DMS 273 (cell line): Measurements from ENCODE around the gene BBS1.
"Not testable (repeated sequence)": the region's sequence is repeated elsewhere in the genome, so short reads cannot be mapped to it uniquely, and the experiment has no call there.

ENCODE experiments used
- DNase-seq: peaks from one replicate; lab custom pipeline; 2025; ENCODE audit not compliant: unreplicated experiment; lab: John Stamatoyannopoulos, UW

The BBS1 gene

DNA sequence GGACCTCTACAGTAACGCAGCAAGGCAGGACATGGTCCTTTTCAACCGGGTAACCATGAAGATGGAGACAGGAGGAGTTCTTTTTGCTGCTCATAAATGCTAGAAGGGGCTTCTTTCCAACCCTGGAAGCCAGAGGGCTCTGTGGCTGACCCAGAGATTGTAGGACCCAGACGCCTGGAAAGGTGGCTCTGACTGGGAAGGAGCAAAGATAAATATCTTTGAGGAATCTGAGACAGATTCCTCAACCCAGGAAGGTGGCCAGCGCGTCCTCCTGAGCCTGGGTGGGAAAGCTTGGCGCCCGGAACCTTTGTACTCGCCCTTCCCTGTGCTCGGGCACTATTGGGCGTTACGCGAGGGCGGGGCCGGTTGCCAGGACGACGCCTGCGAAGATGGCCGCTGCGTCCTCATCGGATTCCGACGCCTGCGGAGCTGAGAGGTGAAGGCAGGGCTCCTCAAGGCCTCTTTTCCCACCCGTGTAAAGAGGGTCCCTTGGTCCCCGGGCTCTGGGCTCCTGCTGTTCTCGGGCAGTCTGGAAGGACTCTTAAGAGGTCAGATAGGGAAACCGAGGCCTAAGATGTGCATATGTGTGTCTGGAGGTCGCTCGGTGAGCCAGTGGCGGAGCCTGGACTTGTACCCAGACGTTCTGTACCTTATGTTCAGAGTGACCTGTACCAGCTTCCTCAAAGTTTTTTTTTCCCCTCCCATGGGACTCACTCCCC is at the start of gene BBS1:
BBS1 (plus strand) TSS at position 365 of the 719 bp plus-strand sequence; CDS start at position 390, 25 bp downstream.
- DNase-seq = peak; percentile 91

DNA sequence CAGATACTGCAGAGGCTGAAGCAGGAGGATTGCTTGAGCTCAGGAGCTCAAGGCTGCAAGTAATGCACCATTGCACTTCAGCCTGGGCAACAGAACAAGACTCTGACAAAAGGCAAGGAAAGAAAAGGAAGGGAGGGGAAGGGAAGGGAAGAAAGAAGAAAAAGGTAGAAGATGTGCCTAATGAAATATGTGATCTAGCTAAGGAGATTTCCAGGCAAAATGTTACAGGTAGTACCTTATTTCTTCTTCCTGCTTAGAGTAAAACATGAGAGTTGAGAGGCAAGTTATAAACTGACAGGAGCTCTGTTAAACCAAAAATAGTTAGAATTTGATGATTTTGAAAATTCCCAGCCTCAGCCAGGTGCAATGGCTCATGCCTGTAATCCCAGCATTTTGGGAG is 48.4 kb upstream of the BBS1 start:
- DNase-seq = no peak

DNA sequence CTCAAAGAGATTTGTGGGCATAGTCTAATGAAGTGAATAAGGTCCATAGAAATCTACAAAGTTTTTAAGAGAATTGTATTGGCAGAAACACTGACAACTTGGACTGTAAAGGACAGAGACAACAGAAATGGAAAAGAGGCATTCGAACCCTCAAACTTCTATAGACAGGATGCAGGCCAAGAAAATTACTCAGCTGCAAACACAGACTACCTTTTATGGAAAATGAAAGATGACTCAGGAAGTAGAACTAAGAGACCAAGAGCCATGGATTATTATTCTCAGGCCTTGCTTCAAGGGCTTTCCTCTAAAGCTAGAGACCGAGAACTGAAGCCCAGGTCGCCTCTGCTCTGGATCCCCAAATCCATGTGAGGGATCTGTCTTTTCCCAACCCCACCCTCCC is 47.5 kb upstream of the BBS1 start:
- no peak for DNase-seq

DNA sequence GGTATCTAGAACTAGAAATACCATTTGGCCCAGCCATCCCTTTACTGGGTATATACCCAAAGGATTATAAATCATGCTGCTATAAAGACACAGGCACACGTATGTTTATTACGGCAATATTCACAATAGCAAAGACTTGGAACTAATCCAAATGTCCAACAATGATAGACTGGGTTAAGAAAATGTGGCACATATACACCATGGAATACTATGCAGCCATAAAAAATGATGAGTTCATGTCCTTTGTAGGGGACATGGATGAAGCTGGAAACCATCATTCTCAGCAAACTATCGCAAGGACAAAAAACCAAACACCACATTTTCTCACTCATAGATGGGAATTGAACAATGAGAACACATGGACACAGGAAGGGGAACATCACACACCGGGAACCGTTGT is 46.3 kb upstream of the BBS1 start:
- not testable (repeated sequence) for DNase-seq

DNA sequence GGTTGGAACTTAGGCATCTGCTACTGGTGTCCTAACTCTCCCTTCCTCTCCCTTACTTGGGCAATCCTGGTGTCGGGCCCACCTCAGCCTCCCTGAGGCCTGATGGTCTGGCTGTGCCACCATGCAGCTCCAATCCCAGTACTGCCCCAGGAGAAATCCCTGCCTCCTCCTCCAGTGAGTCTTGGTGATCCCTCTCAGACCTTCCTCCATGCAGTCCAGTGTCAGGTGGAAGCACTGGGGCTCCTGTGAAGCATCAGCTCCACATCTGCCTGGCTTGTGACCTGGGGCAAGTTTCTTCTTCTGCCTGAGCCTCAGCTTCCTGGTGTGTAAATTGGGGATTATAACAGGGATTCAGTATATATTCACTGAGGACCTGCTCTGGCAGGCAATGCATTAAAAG is 45.5 kb upstream of the BBS1 start:
- no peak for DNase-seq

DNA sequence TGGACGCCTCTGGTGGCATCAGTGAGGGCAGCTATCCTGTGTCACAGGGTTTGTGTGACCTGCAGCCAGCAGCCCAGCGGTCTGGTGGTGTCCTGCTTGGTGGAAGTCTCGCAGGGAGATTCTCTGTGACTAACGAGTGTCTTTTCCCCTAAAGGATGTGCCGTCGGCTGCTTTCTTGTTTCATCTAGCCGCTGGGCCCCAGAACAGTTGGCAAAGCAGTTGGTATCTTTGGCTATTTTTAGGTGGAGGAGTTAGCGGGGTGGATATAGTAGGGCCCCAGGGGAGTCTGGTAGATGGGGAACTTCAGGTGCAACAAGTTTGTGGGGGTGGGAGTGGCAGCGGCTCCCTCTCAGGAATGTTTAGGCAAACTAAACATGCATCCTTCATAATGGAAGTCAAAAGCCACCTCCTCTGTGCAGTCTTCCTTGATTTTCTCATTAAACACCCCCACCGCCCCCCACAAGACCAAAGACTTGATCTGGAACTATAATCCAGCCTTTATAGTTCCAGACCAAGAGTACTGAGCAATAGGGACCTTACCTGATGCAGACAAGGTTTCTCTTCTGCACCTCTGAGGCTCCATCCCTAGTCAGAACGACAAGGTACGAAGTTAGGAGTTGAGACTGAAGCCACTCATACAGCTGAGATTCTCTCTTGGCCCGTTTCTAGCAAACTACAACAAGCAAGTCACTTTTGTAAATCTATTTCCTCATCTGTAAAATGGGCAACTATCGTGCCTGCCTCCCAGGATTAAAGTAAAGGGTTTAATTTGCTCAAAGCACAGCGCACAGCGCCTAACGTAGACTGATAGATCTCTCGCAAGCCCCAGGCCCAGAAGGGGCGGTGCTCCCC is 44.8 kb upstream of the BBS1 start:
- DNase-seq = no peak

DNA sequence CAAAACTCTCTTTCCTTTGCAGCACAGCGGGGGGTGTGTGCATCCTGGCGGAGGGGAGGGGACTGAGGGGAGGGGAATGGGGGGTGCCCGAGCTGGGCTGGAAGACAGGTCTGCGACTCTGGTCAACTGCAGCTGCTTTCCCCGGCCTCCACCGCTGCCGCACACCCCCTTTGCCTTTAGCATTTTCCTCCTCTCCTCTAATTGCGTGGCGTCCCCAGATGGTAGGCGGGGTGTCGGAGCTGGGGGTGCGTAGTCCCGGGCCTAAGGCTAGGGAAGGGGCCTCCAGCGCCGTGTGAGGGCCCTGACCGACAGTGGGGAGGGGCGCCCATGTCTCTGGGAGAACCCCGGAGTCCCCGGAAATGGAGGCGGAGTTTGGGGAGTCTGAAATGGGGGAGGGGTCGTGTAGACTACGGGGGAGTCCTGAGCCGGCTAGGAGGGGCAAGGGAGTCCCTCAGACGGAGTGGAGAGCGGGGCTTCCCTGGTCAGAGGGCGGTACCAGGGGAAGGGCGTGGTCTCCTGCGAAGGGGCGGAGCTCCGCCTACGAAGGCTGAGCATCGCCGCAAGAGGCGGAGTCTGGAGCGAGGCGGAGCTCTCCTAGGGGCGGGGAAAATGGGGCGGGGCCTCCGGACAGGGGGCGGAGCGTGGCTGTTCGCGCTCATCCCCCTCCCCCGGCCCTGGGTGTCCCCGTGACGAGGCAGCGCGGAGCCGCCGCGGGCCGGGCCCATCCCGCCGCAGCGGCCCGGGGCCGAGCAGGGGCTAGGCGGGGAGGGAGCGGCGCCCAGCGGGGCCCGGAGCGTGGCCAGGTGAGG is 44.0 kb upstream of the BBS1 start, which contains the start of gene PELI3:
PELI3 (plus strand) TSS at position 681 of the 809 bp plus-strand sequence. CDS start 1,224 bp downstream, outside the sequence.
- peak; percentile 89 for DNase-seq

DNA sequence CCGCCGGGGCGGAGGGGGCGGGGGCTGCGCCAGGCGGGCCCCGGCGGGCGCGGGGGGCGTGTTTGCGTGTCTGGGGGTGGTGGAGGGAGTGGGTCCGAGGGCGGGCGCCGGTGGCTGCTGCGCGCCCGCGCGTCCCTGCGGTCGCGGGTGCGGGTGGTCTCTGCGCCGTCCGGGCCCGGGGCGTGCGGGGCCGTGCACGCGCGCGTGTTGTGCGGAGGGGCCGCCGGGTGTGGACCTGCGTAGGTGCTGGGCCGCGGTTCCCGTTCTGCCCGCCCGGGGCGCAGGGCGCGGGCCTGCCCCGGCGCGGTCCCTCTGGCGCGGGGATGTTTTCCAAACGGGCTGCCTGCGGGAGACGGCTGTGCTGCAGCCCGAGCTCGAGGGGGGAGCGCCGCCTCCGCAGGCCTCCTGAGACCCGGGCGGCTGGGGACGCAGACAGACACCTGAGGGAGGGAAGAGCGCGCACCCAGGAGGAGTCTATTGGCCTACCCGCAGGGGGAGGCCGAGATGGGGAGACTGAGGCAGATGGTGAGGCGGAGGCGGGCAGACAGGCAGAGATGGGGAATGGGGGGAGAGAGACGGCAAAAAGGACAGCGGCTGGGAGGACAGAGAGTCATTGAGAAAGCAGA is 43.3 kb upstream of the BBS1 start:
- peak; percentile 65 for DNase-seq

DNA sequence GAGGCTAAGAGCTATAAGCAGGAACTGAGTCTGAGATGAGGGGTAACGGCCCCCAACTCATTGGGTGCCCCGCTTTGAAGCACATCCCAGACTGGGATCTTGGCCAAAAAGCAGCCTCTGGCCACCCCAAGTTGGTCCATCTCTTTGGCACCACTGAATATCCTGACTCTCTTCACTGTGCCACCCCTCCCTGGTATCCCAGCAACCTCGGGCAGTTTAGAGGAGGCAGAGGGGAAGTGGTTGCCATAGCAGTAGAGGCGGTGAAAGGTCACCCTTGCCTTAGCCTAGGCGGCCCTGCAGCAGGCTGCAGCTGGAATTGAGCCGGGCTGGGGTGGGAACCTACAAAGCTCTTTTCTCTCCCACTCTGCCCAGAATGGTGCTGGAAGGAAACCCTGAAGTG is 42.7 kb upstream of the BBS1 start:
- peak; percentile 45 for DNase-seq

DNA sequence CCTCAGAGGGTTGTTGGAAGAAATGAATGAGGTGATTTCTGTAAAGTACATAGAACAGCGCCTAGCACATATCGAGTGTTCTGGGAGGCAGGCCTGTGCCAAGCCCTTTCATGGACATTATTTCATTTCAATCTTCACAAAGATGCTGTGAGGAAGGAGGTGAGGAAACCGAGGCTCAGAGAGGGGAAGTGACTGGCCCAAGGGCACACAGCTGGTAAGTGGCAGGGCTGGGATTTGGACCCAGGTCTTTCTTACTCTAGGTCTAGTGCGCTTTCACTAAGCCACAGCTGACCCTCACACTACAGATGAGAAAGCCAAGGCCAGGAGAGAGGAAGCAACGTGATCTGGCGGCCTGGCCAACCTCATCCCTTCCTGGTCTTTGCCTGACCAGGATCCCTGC is 41.7 kb upstream of the BBS1 start:
- DNase-seq = no peak

DNA sequence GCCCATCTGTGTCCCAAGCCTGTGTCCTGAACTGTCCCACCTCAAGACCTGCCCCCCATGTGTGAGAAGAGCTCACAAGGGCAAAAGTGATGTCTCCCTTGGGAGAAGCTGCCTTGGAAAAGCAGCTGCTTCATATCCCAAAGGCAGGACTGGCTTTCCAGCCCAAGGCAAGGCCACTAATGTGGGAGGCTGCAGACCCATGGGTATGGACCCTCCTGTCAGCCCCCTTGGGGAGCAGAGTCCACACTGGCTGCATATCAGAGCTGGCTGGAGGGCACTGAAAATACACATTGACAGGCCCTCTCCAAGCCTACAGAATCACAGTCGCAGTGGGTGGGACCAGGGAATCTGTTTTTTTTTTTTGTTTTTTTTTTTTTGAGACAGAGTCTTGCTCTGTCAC is 41.0 kb upstream of the BBS1 start:
- DNase-seq = no peak

DNA sequence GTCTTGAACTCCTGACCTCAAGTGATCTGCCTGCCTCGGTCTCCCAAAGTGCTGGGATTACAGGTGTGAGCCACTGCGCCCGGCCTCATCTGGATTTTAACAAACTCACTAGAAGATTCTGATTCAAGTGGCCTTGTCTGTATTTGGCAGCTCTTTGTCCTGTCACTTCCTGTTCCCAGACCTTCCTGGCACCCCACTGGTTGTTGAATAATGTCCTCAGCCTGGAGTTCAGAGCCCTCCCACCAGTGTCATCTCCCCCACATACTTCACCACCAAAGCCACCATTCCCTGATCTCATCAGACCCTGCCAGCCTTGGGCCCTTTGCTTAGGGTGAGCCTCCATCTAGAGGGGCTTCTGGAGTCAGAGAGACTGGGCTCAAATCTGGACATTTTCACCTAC is 40.4 kb upstream of the BBS1 start:
- no peak for DNase-seq

DNA sequence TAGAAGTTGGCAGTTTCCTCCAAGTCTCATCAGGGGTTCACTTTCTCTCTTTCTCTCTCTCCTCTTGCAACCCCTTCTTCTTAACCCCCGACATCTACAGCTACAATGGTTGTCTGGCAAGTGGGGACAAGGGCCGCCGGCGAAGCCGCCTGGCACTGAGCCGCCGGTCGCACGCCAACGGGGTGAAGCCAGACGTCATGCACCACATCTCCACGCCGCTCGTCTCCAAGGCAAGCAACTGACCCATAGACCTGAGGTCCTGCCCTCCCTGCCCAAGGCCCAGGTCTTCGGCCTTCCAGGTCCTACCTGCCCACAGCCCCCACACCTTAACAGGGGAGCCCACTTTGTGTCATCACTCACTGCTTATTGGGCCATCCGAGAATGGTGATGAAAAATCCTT is 39.3 kb upstream of the BBS1 start:
- no peak for DNase-seq

DNA sequence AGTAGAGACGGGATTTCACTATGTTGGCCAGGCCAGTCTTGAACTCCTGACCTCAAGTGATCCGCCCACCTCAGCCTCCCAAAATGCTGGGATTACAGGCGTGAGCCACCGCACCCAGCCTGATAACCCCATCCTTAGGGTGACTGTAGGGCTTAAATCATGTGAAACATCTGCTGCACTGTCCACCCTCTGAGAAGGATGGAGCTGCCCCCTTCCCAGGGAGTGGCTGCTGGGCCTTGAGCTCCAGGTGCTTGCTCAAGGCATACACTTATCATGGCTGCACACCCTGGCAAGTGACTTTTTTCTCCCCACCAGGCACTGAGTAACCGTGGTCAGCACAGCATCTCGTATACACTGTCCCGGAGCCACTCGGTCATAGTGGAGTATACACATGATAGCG is 38.4 kb upstream of the BBS1 start:
- no peak for DNase-seq

DNA sequence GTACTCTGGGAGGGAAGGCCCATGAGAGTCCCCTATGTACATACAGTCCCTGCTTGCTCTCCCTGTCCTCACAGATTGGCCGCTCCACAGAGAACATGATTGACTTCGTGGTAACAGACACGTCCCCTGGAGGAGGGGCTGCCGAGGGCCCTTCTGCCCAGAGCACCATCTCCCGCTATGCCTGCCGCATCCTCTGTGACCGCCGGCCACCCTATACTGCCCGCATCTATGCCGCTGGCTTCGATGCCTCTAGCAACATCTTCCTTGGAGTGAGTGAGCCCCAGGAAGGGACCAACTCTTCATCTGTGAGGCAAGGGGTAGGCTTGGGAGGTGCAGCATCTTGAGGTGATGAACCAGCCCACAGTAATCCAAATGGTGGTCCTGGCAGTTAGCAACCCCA is 37.3 kb upstream of the BBS1 start:
- no peak for DNase-seq

DNA sequence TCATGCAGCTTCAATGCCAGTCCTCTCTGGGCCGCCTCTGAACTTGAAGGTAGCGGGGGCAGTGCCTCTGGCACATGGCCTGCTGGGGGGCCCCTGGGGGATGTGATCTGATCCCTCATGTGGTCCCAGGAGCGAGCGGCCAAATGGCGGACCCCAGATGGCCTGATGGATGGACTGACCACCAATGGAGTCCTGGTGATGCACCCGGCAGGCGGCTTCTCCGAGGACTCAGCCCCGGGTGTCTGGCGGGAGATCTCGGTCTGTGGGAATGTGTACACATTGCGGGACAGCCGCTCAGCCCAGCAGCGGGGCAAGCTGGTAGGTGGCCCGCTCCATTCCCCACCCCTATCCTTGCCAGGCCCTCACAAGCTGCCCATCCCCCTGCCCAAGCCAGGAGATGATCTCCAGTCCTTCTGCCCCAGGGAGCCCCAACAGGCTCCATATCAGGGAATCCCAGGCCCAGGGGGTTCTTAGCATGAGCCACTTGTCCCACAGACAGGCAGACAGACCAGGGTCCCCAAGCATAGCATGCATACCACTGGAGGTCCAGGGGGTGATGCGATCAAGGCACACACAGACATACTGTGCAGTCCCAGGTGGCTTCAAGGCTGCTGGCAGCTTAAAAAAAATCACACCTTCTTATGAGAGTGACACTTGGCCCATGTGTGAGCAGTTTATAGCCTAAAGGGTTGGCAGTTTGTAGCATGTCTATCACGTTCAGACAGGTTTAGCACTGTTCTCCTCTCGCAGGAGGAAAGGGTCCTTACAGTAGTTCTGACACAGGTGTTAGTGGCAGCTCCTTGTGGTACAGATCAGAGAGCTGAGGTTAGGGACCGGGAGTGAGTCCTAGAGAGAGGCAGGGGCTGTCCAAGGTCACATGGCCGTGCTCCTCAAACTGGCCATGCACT is 36.6 kb upstream of the BBS1 start:
- no peak for DNase-seq

DNA sequence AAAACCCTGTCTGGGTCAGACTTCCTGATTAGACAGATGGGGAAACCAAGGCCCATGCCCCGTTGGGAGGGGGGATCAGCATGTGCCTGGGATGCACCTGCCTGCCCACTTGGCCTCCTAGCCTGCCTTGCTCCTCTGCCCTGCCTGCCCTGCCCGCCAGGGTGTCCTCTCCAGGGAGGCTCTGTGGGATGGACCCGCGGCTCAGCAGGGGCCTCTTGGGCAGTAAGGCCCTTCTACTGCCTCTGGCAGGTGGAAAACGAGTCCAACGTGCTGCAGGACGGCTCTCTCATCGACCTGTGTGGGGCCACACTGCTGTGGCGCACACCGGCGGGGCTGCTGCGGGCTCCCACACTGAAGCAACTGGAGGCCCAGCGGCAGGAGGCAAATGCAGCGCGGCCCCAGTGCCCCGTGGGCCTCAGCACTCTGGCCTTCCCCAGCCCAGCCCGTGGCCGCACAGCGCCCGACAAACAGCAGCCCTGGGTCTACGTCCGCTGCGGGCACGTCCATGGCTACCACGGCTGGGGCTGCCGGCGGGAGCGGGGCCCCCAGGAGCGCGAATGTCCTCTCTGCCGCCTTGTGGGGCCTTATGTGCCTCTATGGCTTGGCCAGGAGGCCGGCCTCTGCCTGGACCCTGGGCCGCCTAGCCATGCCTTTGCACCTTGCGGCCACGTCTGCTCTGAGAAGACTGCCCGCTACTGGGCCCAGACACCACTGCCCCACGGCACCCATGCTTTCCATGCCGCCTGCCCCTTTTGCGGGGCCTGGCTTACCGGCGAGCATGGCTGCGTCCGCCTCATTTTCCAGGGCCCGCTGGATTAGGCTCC is 34.9 kb upstream of the BBS1 start:
- no peak for DNase-seq

DNA sequence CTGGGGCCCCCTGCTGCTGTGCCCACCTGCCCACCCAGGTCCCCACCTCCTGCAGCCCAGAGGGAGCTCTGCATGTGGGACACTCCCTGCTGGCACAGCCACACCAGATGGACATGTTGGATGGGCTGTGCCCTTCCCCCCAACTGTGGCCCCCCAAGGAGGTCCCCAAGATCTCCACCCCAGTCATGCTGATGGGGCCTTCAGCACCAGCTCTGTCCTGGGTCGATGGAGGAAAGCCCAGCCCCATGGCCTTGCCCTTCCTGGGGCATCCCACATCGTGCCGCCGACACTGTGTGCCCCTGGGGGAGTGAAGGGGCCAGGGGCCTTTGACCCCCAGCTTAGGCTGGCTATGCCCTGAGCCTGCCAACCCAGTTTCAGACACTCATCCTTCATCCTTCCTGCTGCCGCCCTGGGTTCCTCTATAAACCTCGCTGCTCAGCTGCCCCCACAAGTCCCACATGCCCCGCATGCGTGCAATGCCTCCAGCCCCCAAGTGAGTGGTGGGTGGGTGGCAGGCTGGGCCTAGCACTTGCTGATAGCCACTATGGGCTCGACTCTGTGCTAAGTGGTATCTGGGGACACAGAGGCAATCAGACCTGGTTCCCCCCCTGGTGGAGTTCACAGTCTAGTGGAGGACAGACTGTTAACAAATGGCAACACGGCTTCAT is 34.1 kb upstream of the BBS1 start:
- DNase-seq = no peak

DNA sequence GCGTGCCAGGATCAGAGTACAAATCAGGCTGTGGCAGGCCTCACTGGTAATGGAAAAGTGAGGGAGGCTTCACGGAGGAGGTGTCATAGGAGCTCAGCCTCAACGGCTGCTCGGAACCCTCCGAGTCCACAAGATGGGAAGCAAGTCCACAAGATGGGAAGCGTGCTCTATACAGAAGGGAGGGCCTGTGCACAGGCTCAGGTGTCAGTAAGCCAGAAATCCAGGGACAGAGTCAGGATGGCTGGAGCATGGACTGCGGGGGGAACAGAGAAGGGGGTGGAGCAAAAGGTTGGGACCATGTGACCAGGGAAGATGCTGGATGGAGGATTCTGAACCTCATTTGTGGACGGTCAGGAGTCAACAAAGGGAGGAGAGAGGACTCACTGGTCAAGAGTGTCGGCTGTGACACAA is 33.6 kb upstream of the BBS1 start:
- peak; percentile 26 for DNase-seq
